GM12878 (cell line): ENCODE results near the gene PSRC1. TPM values are rescaled to one million over a fixed set of nuclear protein-coding genes. Genes with fewer than 3 reads are reported as not detected.

Experiments used
- ATAC-seq: fragments of 200-7000 bp; cut with Tn5 transposase; 3 replicates; pipeline ENCODE4 v1.9.1; 2020; ENCODE audit warnings: mild to moderate bottlenecking, moderate library complexity
- BruUV-seq: library from RNA; stranded (reverse); fragments of 400-500 nt; replicated peaks from 2 replicates; lab custom pipeline; 2021; lab: Mats Ljungman, UMichigan
- CTCF ChIA-PET: fragments of 300-600 bp; sonication (Branson Sonifier 250); formaldehyde crosslinking; extraction: SDS; loops from one replicate; lab custom pipeline; 2021; ENCODE audit warnings: inconsistent platforms; lab: Yijun Ruan, JAX
- POLR2A ChIA-PET: fragments of 350-600 bp; formaldehyde crosslinking; extraction: SDS; loops from one replicate; lab custom pipeline; 2021; ENCODE audit warnings: inconsistent platforms; lab: Charles Lee
- RAD21 ChIA-PET: fragments of 300-600 bp; sonication (Branson Sonifier 250); formaldehyde crosslinking; loops from one replicate; lab custom pipeline; 2023; ENCODE audit warnings: antibody characterized with exemption; ENCODE audit not compliant: unreplicated experiment; lab: Charles Lee
- SMC1A ChIA-PET: fragments of 300-600 bp; sonication (Branson Sonifier 250); formaldehyde crosslinking; loops from one replicate; lab custom pipeline; 2023; ENCODE audit not compliant: unreplicated experiment, uncharacterized antibody; lab: Charles Lee
- DNase-seq: peaks from one replicate; pipeline ENCODE4 v3.0.0-alpha.2; 2011; ENCODE audit warnings: low read depth, low spot score
- FAIRE-seq: peaks from 3 replicates; lab custom pipeline; 2011; peaks lifted over from hg19 to GRCh38; lab: Jason Lieb, UNC
- H2AFZ ChIP-seq: 2 replicates; pipeline ENCODE4 v1.6.0; 2011; ENCODE audit warnings: low read depth, low read length, control low read depth; ENCODE audit not compliant: control insufficient read depth
- H3K27ac ChIP-seq: 2 replicates; pipeline ENCODE4 v1.5.1; 2011; ENCODE audit warnings: control low read depth; ENCODE audit not compliant: control insufficient read depth, insufficient read depth
- H3K27me3 ChIP-seq, 2 experiments: replicated peaks in 1 of 2; 2 replicates each; pipeline versions ENCODE4 v1.6.0 to v1.6.1; 2011; ENCODE audit warnings: low read length in 1 of 2; ENCODE audit not compliant: control insufficient read depth in 2 of 2, insufficient read depth in 2 of 2
- H3K36me3 ChIP-seq, 2 experiments: 2 replicates each; pipeline ENCODE4 v1.5.1; 2011; ENCODE audit warnings: low read length in 1 of 2; ENCODE audit not compliant: control insufficient read depth in 2 of 2, insufficient read depth in 2 of 2
- H3K4me1 ChIP-seq: 2 replicates; pipeline ENCODE4 v1.6.1; 2011; ENCODE audit warnings: mild to moderate bottlenecking, low read length, moderate library complexity, mixed read lengths; ENCODE audit not compliant: control insufficient read depth, insufficient read depth
- H3K4me2 ChIP-seq: 2 replicates; pipeline ENCODE4 v1.6.0; 2011; ENCODE audit warnings: control low read depth; ENCODE audit not compliant: control insufficient read depth, insufficient read depth
- H3K4me3 ChIP-seq: fragments of 200-600 bp; sonication (generic); 2 replicates; pipeline ENCODE4 v1.5.1; 2016
- H3K79me2 ChIP-seq: 2 replicates; pipeline ENCODE4 v1.6.0; 2011; ENCODE audit warnings: low read length; ENCODE audit not compliant: control insufficient read depth, insufficient read depth
- H3K9ac ChIP-seq: 2 replicates; pipeline ENCODE4 v1.8.0; 2011; ENCODE audit warnings: low read length, control low read depth, mixed read lengths; ENCODE audit not compliant: control insufficient read depth, insufficient read depth
- H3K9me3 ChIP-seq: replicated peaks from 3 replicates; pipeline ENCODE4 v1.5.1; 2011; ENCODE audit warnings: mild to moderate bottlenecking, low read length; ENCODE audit not compliant: control insufficient read depth, insufficient read depth
- H4K20me1 ChIP-seq: 2 replicates; pipeline ENCODE4 v1.6.0; 2011; ENCODE audit not compliant: control insufficient read depth, insufficient read depth
- FOXK2 ChIP-seq: fragments of 450-650 bp; IDR thresholded peaks from 2 replicates; pipeline ENCODE4 v1.6.1; 2017; ENCODE audit warnings: mild to moderate bottlenecking, moderate library complexity
- GATAD2B ChIP-seq: fragments of 450-650 bp; conservative IDR thresholded peaks from 2 replicates; pipeline ENCODE4 v1.6.1; 2017; ENCODE audit warnings: low read depth, mild to moderate bottlenecking, moderate library complexity
- IKZF1 ChIP-seq: fragments of 450-650 bp; conservative IDR thresholded peaks from 2 replicates; pipeline ENCODE4 v1.6.1; 2017; ENCODE audit warnings: antibody characterized with exemption, mild to moderate bottlenecking
- RAD51 ChIP-seq: fragments of 450-650 bp; IDR thresholded peaks from 2 replicates; pipeline ENCODE4 v1.6.1; 2016; ENCODE audit warnings: moderate library complexity, mild to moderate bottlenecking, inconsistent platforms
- RB1 ChIP-seq: fragments of 450-650 bp; formaldehyde crosslinking; IDR thresholded peaks from 2 replicates; pipeline ENCODE4 v1.6.1; 2017; ENCODE audit warnings: mild to moderate bottlenecking, borderline replicate concordance
- RELA ChIP-seq: fragments of 450-650 bp; IDR thresholded peaks from 2 replicates; pipeline ENCODE4 v1.8.0; 2014; ENCODE audit warnings: borderline replicate concordance; ENCODE audit not compliant: partially characterized antibody
- SUZ12 ChIP-seq: fragments of 200-600 bp; sonication (generic); IDR thresholded peaks from one replicate; pipeline ENCODE4 v1.6.1; 2018; ENCODE audit warnings: antibody characterized with exemption, mild to moderate bottlenecking; ENCODE audit not compliant: unreplicated experiment
- ZBED1 ChIP-seq: IDR thresholded peaks from 2 replicates; pipeline ENCODE4 v1.6.1; 2016; ENCODE audit warnings: borderline replicate concordance
- ZNF207 ChIP-seq: fragments of 450-650 bp; IDR thresholded peaks from 2 replicates; pipeline ENCODE4 v1.6.1; 2014; ENCODE audit warnings: antibody characterized with exemption, mild to moderate bottlenecking, borderline replicate concordance
- WGBS: methylation state at CpG from one replicate; pipeline ENCODE4 v1.1.6; 2016; ENCODE audit warnings: low lambda C conversion rate; ENCODE audit not compliant: insufficient replicate concordance, insufficient coverage; ENCODE audit errors: missing lambda C conversion rate; 5-methylcytosine and 5-hydroxymethylcytosine counted together
- in situ Hi-C: fragments of 300-500 bp; cut with MboI; formaldehyde crosslinking; loops from 9 replicates; pipeline ENCODE4 v1.14.3; 2018; ENCODE audit warnings: mixed read lengths
- intact Hi-C: fragments of 100-400 bp; cut with micrococcal nuclease; formaldehyde crosslinking; loops from one replicate; pipeline ENCODE4 v1.14.2; 2022; ENCODE audit not compliant: unreplicated experiment
- polyA plus RNA-seq, 11 experiments: library from polyadenylated mRNA; depleted of rRNA in 4 of 11; unstranded in 6 of 11; stranded (reverse) in 5 of 11; fragments of >200 nt; fragmentation: Nextera tagmentation in 4 of 11; fragmentation: Illumina TruSeq in 1 of 11; extraction: Ambion mirVana in 4 of 11; extraction: Trizol in 1 of 11; gene quantifications; 1 replicate in 1 of 11; 2 replicates in 10 of 11; pipeline versions ENCODE4 v1.2.1 to v1.2.3, GENCODE V29; 2011 to 2016; ENCODE audit warnings: inconsistent platforms in 2 of 11, missing spikeins in 2 of 11, low read depth in 1 of 11
- total RNA-seq, 4 experiments: library from RNA; depleted of rRNA in 3 of 4; stranded (reverse); fragments of >200 nt in 3 of 4; fragmentation: Illumina TruSeq in 1 of 4; extraction: Trizol in 1 of 4; gene quantifications; 2 replicates each; pipeline versions ENCODE4 v1.2.1 to v1.2.3, GENCODE V29; 2013 to 2021
- TF ChIP-seq, protein P1 (sequence below): IDR thresholded peaks from 2 replicates; pipeline ENCODE4 v1.6.1; 2012; ENCODE audit warnings: low read length, inconsistent platforms

The PSRC1 gene
- total and polyA plus RNA-seq, 10 of the 15 experiments (the other 5 are each of a cell fraction or from before 2014, with no cell fraction given), result 1.2 to 11.8 (median 4.9) TPM

DNA sequence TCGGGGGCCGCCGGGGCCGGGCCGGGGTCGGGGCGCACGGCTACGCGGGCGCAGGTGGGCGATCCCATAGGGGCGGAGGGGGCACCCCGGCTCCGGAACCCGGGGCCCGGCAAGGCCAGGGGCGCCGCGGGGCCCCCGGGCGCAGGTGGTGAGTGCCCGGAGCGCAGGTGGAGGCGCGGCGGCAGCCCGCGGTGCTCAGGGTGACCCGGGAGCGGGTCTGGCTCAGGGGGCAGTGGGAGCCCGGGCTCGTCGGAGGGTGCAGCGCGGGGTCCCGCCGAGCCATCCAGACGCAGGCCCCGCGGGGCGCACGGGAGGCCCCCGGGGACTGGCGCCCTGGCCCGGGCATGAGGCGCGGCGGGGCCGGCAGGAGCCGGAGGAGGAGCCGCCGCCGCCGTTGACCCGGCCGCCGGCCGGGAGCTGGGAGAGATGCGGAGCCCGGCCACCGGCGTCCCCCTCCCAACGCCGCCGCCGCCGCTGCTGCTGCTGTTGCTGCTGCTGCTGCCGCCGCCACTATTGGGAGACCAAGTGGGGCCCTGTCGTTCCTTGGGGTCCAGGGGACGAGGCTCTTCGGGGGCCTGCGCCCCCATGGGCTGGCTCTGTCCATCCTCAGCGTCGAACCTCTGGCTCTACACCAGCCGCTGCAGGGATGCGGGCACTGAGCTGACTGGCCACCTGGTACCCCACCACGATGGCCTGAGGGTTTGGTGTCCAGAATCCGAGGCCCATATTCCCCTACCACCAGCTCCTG lies 33.1 kb downstream of the PSRC1 start:
- TF ChIP-seq FOXK2 (no peak), ZNF207 (no peak), SUZ12 (peak; percentile 82), ZBED1 (no peak), GATAD2B (peak; percentile 33; the same call in 1 of the 2 replicates), RELA (no peak), IKZF1 (0 out of 2 replicates have a peak, but pooled peaks have one; percentile 18), RB1 (no peak), RAD51 (no peak)
- TF ChIP-seq, protein P1, sequence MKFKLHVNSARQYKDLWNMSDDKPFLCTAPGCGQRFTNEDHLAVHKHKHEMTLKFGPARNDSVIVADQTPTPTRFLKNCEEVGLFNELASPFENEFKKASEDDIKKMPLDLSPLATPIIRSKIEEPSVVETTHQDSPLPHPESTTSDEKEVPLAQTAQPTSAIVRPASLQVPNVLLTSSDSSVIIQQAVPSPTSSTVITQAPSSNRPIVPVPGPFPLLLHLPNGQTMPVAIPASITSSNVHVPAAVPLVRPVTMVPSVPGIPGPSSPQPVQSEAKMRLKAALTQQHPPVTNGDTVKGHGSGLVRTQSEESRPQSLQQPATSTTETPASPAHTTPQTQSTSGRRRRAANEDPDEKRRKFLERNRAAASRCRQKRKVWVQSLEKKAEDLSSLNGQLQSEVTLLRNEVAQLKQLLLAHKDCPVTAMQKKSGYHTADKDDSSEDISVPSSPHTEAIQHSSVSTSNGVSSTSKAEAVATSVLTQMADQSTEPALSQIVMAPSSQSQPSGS, result no peak
- CTCF ChIA-PET, result interaction anchor here (1.0 kb wide), 1 partner anchor 29 kb away, joined by 3 read pairs; no protein-coding TSS in a partner anchor
- Histone ChIP-seq H3K9me3 (no peaks in the 10 kb centered on the region), H3K4me2 (peak overlapping the region; percentile 70), H4K20me1 (no peaks in the 10 kb centered on the region), H3K79me2 (no peaks in the 10 kb centered on the region), H3K4me3 (no peak overlapping the region), H3K27ac (no peak overlapping the region), H3K27me3 (peaks cover 2 to 4% of the 10 kb centered on the region in 2 experiments; a peak in 3 of 4 replicates), H3K9ac (no peak overlapping the region), H3K4me1 (no peaks in the 10 kb centered on the region), H2AFZ (peak overlapping the region; percentile 30), H3K36me3 (no peaks in the 10 kb centered on the region)
- DNase-seq (no peak), ATAC-seq (peak; percentile 10; the same call in 2 of the 3 replicates), FAIRE-seq (no peak)
- intact Hi-C loops, result no loop called here
- WGBS, result 10% methylated on average over 43 of the region's 80 CpGs
- in situ Hi-C loops, result no loop called here
- SMC1A ChIA-PET, result no interaction called here
- BruUV-seq, result no TSS peak
- POLR2A ChIA-PET, result interaction anchor here (1.2 kb wide), 1 partner anchor 139 kb away, joined by 3 read pairs; no protein-coding TSS in a partner anchor
- RAD21 ChIA-PET, result no interaction called here
